ENCODE results near the gene ACADM. TPM values are rescaled to one million over a fixed set of nuclear protein-coding genes. Genes with fewer than 3 reads are reported as not detected.

ACADM gene
- total and polyA plus RNA-seq, 3 donors from 2014 or later: 57.7 to 77.6 (median 67.9) TPM

GRCh38 chr1:75723989-75724471 lies 479 bp upstream of the ACADM start:
- Histone ChIP-seq H3K4me1 (peaks cover 19% of the 10 kb centered on the region), H3K9me3 (no peaks in the 10 kb centered on the region), H3K27ac (peak overlapping the region; percentile 94 to 95), H3K27me3 (no peaks in the 10 kb centered on the region), H3K36me3 (ENCODE audit: low read depth, missing control alignments) (no peaks in the 10 kb centered on the region), H3K4me3 (peak overlapping the region; percentile 70 to 79)
- WGBS, 2 donors: 0 to 1% methylated on average over 18 to 30 of the region's 30 CpGs
- DNase-seq: peak; percentile 89
- TF ChIP-seq CTCF (IDR thresholded peaks at IDR 0.05): no peak
- no peak for TF ChIP-seq POLR2A (IDR thresholded peaks at IDR 0.05)
- intact Hi-C loops (cut with DNase I; ENCODE audit: low total_unique reads): no loop called here

GRCh38 chr1:75725266-75725665 lies 757 bp downstream of the ACADM start:
- intact Hi-C loops (cut with DNase I; ENCODE audit: low total_unique reads): no loop called here
- H3K27ac ChIP-seq: peak overlapping the region; percentile 94 to 95
- no peaks in the 10 kb centered on the region for H3K27me3 ChIP-seq
- peaks cover 19% of the 10 kb centered on the region for H3K4me1 ChIP-seq
- DNase-seq: no peak
- H3K4me3 ChIP-seq: peak overlapping the region; percentile 70 to 79
- WGBS, 2 donors: 3% methylated on average over 1 of the region's 1 CpG
- H3K9me3 ChIP-seq: no peaks in the 10 kb centered on the region
- H3K36me3 ChIP-seq (ENCODE audit: low read depth, missing control alignments): no peaks in the 10 kb centered on the region
- TF ChIP-seq CTCF (IDR thresholded peaks at IDR 0.05): no peak
- TF ChIP-seq POLR2A (IDR thresholded peaks at IDR 0.05): no peak

- Histone ChIP-seq H3K9me3 (no peaks in the 10 kb centered on the region), H3K36me3 (ENCODE audit: low read depth, missing control alignments) (no peaks in the 10 kb centered on the region), H3K27ac (peak overlapping the region in 1 of 2 donors; percentile 94), H3K27me3 (no peaks in the 10 kb centered on the region), H3K4me3 (no peak overlapping the region), H3K4me1 (peaks cover 19% of the 10 kb centered on the region)
- DNase-seq: no peak
- intact Hi-C loops (cut with DNase I; ENCODE audit: low total_unique reads): no loop called here
- WGBS, 2 donors: 39 to 46% methylated on average over 11 of the region's 11 CpGs
- TF ChIP-seq CTCF (IDR thresholded peaks at IDR 0.05): no peak
- no peak for TF ChIP-seq POLR2A (IDR thresholded peaks at IDR 0.05)
Observed at GRCh38 chr1:75725861-75726361, 1.4 kb downstream of the ACADM start.

GRCh38 chr1:75727571-75727970 lies 3.1 kb downstream of the ACADM start:
- Histone ChIP-seq H3K9me3 (no peaks in the 10 kb centered on the region), H3K27ac (no peak overlapping the region), H3K27me3 (no peaks in the 10 kb centered on the region), H3K4me3 (no peak overlapping the region), H3K36me3 (ENCODE audit: low read depth, missing control alignments) (no peaks in the 10 kb centered on the region), H3K4me1 (peaks cover 19% of the 10 kb centered on the region)
- DNase-seq: no peak
- 48 to 52% methylated on average over 3 of the region's 3 CpGs for WGBS, 2 donors
- TF ChIP-seq POLR2A (IDR thresholded peaks at IDR 0.05) (no peak), CTCF (IDR thresholded peaks at IDR 0.05) (no peak)
- intact Hi-C loops (cut with DNase I; ENCODE audit: low total_unique reads): no loop called here

- Histone ChIP-seq H3K4me1 (peaks cover 11% of the 10 kb centered on the region), H3K27me3 (no peaks in the 10 kb centered on the region), H3K4me3 (no peak overlapping the region), H3K36me3 (ENCODE audit: low read depth, missing control alignments) (no peaks in the 10 kb centered on the region), H3K27ac (no peak overlapping the region), H3K9me3 (no peaks in the 10 kb centered on the region)
- intact Hi-C loops (cut with DNase I; ENCODE audit: low total_unique reads): no loop called here
- DNase-seq: no peak
- WGBS, 2 donors: 47% methylated on average over 2 of the region's 2 CpGs
- no peak for TF ChIP-seq POLR2A (IDR thresholded peaks at IDR 0.05)
- TF ChIP-seq CTCF (IDR thresholded peaks at IDR 0.05): no peak
Observed at GRCh38 chr1:75730432-75730831, 5.9 kb downstream of the ACADM start.
